GM12891 (cell line): ENCODE measurements around the gene TEX2.

ENCODE experiments used
- PAX5 ChIP-seq: IDR thresholded peaks from 2 replicates; pipeline ENCODE4 v1.6.1; 2011; ENCODE audit warnings: low read length, moderate library complexity, mild to moderate bottlenecking; ENCODE audit not compliant: insufficient read depth, severe bottlenecking
- POLR2A ChIP-seq: IDR thresholded peaks from 2 replicates; pipeline ENCODE4 v1.6.1; 2011; ENCODE audit warnings: low read depth, low read length, control low read depth
- POLR2AphosphoS5 ChIP-seq: IDR thresholded peaks from 2 replicates; pipeline ENCODE4 v1.6.1; 2011; ENCODE audit warnings: low read depth, low read length, control low read depth
- TAF1 ChIP-seq: IDR thresholded peaks from 2 replicates; pipeline ENCODE4 v1.6.1; 2011; ENCODE audit warnings: low read depth, low read length, control low read depth

- no peak for TF ChIP-seq POLR2A
- no peak for TF ChIP-seq TAF1
- TF ChIP-seq POLR2AphosphoS5 = no peak
- TF ChIP-seq PAX5 = no peak
Measured at GRCh38 chr17:64192589-64192988, 70.5 kb downstream of the TEX2 start.
